ENCODE measurements around the gene MACROD2.
A peak's percentile ranks its signal among the peaks of the same experiment; 100 is the strongest.
"Not testable (repeated sequence)": the region's sequence is repeated elsewhere in the genome, so short reads cannot be mapped to it uniquely, and the experiment has no call there.

Gene MACROD2

DNA sequence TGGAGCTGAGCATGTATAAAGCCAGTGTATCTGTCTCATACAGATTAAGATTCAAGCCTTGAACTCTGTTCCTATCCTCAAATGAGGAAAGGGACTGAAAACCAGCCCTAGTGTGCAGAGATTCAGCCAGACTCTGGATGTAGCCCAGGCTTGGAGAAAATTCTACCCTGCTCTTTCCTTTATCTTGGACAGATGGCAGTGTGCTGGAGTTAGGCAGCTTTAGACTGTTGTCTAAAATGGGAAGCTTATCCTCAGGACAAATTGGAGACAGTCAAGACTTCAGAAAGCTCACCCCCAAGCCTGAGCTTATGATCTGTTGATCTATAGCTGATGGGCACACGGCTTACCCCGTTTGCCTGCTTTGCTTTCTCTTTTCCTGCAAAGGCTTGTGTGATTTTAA lies 1520.4 kb downstream of the MACROD2 start:
- no peak for FAIRE-seq

DNA sequence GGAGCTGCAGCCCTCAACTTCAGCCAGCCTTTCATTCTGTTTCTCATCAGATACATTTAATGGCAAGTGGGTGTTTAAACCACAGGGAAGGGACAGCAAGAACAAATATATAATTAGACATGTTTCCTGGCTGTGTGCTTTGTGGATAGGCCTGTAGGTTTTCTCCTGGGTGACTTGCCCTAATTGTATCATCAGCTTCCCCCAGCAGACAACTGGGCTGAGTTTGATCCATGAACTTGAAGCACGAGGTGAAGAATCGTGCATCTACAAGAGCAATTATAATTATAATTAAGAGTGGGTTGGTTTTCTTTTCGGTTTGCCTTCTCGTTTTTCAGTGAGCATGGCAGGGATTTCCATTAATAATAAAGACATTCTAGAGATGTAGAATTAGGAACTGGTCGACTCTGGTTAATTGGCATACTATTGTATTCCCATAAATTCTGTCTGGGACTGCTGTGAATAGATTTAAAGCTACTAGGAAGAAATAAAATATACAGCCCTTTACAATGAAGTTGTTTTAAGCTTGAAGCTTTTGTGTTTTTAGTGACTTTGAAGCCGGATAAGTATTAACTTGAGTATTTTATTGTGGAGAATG lies 1525.7 kb downstream of the MACROD2 start:
- FAIRE-seq = no peak

GRCh38 chr20:15523400-15523799 lies 1528.1 kb downstream of the MACROD2 start:
- FAIRE-seq = no peak

DNA sequence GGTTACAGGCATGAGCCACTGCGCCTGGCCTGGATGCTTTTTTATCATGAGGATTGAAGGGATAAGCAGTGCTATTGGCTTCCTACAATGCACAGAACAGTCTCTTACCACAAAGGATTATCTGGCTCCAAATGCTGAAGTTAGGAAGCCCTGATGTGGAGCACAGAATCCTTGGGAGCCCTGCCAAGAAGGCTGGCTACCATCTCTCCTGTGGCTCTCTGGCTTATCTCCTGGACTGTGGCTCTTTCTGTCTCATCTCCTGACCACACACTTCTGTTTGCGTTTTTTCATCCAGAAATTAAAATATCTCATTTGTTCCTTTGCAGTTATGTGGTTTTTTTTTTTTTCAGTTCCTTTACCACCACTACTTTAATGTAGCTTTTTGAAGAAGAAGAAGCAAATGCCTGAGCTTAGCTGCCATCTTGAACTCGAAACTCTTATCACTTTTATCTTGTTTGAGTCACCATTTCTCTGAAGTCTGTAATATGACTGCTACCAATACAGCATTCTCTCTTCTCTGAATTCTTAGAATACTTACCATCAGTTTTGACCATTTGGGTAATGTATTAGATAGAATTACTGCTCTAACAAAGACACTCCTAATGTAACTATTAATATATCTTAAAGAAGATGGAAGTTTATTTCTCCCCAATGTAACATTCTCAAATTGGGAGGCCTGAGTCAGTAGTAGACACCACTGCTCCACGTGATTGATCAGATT lies 1533.2 kb downstream of the MACROD2 start:
- no peak for FAIRE-seq

- FAIRE-seq = no peak
Measured at GRCh38 chr20:15535863-15536262, 1540.5 kb downstream of the MACROD2 start.

- FAIRE-seq = not testable (repeated sequence)
Measured at GRCh38 chr20:15537200-15537599, 1541.9 kb downstream of the MACROD2 start.

DNA sequence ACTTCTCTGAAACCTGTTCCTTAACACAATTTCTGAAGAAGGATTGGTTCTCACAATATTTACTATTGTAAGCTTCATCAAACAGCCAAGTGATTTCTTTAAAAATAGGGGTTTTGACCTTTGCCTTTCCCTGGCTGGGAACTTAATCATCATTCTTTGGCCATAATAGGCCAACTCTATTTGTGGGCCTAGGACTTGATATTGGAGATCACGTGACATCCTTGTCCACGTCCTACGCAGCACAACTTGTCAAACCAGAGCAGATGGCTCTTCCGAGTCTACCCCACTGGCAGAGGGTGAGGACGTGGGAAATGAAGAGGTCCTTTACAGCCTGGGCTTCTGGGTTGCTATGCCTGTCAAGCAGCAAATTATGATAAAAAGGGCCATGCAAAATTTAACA lies 1547.3 kb downstream of the MACROD2 start:
- FAIRE-seq = no peak

DNA sequence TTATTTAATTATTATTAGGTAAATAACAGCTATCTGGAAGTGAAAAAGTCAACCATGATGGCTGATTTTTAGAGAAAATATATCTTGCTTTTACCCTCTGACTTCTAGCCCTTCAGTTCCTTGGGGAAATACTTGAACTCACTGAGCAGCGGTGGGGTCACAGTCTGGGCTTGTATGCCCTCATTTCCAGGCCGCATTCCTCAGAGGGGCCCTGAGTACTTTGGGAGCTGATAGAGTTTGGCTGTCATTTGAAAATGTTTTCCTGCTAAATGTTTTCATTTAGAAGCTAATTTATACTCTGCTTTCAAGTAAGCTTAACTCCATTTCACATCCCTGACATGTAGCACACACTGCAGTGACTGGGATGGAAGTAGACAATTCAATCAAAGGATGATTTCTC lies 1549.4 kb downstream of the MACROD2 start:
- no peak for FAIRE-seq

DNA sequence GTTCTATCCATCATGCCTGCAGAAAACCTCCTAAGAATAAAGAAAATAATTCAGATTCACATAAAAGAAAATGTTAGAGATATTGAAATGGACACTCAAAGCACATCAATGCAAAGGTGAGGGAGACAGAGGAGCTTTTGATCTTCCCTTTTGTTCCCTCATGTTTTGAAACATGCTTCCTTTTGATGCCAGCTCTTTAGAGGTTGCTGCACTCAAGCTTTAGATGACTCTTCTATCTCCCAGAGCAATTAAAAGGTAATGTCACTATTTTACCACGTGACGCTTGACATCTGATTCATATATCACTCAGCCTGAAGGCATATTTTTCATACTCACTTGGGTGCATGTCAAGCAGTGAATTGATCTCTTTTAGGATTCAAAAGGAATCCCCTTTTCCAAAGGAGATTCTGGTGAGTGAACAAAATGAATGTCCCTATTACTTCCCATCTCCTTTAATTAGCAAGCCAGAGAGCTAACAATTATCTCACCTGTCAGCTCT lies 1551.3 kb downstream of the MACROD2 start:
- FAIRE-seq = no peak

- FAIRE-seq = no peak
Measured at GRCh38 chr20:15547119-15547518, 1551.8 kb downstream of the MACROD2 start.

DNA sequence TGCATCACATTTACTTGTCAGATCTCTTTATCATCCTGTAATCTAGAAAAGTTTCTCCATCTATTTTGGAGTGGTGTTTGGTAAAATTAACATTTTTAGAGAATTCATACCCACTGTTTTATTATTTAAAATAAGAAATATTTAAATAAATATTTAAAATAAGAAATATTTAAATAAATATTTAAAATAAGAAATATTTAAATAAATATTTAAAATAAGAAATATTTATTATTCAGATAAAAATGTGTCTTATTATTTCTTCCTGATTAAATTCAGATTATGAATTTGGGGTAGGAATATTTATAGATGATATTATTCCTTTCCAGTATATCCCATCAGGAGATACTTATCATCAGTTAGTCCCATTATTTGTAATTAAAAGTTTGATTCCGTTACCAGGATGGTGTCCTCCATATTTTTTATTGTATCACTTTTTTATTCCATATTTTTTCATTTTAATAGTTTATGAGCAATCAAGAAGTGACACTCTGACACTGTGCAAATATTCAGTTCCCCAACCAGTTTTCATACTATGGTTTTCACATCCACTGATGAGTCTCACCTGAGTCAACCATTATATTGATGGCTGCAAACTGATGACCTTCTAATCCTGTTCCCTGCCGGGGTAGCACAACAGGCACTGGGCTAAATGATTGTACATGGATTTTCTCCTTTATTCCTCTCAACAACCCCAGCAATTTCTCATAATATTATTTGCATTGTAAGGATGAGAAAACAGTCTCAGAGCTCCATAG lies 1555.0 kb downstream of the MACROD2 start:
- FAIRE-seq = peak; percentile 95

DNA sequence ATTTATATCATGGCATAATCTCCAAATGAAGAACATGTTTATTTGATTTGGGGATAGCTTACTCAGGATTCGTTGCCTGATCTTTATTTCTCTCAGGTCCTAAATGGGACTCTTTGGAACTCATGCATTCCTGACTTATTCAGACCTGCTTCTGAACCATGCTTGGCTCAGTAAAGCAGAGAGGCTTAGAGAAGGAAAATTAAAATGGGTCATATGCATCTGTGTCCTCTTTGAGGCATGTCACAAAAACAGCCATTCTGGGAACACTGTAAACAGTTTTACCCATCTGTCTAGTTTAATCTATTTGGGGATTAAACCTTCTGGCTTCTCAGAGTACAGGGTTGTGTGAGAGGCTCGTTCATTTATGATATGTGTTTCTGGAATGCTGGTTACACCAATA lies 1560.6 kb downstream of the MACROD2 start:
- FAIRE-seq = no peak

DNA sequence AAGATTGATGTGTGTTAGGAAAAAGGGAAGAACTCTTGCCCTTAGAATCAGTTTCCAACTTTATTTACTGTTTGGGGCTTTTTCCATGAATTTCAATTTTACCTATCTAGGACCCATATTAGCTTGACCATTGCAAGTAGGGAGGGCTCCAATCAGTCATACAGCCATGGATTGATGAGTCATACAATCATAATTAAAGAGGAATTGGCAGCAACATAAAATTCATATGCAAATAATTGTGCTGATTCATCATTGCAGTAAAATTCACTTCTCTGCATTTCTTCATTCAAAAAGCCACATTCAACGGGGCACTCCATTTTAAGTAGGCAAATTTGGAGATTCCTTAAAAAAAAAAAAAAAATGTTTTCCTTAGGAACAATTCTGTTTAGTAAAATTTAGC lies 1561.6 kb downstream of the MACROD2 start:
- no peak for FAIRE-seq

GRCh38 chr20:15561070-15561569 lies 1565.8 kb downstream of the MACROD2 start:
- no peak for FAIRE-seq

GRCh38 chr20:15561707-15562404 lies 1566.5 kb downstream of the MACROD2 start:
- no peak for FAIRE-seq

DNA sequence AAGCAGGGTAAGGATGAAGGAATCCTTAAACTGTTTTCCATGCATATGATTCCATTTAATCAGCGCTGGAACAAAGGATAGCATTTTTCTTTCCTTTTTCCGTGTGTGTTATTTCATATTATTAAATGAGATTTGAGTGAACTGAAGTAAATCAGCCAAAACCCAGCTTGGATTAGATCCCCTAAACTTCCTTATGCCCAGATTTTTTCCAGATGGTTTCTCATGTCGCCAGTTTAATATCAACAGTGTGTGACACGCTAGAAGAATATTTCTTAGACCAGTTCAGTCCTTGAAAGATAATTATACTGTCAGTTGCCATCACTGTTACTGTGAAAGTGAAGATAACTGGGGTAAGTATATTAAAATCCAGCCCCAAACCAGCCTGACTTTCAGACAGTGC lies 1568.5 kb downstream of the MACROD2 start:
- FAIRE-seq = no peak

DNA sequence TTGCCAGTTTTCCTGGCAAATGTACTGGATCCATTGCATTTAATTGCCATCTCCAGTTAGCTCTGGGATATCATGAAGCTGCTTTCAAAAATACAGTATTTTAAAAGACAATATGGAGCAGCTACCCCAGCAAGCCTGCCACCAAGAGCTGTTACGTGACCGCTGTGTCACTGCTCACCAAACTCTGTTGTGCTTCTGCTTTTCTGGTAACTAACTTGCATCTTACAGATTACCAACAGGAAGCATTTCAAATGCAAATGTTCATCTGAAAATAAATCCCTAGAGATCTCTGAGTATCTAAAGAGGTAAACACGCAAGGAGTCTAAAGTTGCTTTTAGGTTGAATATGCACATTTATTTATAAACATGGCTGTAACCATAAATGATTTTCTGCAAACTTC lies 1569.7 kb downstream of the MACROD2 start:
- FAIRE-seq = no peak

DNA sequence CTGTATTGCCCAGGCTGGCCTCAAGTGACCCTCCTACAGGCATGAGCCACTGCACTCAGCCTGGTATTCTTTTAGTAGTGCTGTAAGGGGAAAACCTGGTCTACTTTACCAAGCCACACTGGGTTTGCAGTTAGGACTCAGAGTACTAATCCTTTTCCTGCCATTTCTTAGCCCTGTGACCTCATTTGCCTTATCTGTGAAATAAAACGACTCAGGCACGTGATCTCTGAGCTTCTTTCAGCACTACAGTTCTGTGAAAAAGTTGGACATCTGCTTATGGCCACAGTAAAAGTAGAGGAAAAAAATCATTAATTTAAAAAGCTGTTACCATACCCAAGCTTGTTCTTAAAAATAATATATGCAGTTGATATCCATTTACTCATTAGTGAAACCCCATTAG lies 1570.5 kb downstream of the MACROD2 start:
- no peak for FAIRE-seq

DNA sequence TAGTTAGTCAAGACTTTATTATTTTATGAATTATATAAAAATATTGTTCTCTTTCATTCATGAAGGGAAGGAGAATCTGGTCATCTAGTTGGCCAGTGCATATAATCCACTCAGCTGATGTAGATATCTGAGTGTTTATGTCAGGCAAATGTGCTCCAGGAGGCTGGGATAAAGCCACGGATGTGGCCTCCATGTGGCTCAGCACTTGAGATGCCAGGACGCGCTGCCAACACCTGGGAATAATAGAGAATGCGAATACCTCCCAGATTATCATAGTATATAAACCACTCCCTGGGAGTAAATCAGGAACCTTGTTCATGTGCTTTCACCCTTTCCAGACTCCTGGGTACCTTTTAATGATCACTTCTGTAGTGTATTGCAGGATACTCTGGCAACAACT lies 1571.9 kb downstream of the MACROD2 start:
- no peak for FAIRE-seq

DNA sequence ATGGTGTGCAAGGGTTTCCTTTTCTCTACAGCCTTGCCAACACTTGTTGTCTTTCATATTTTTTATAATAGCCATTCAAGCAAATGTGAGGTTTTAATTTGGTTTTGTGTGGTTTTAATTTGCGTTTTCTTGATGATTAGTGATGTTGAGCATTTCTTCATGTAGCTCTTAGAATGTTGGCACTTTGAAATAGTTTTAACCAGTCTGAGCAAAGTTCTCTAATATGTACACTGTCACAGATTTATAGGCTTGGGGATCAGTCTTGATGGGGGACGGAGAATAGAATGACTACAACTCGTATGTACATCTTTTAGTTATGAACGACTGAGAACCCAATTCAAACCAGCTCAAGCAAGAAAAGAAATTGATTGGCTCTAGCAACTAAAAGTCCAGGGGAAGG lies 1574.8 kb downstream of the MACROD2 start:
- no peak for FAIRE-seq

- FAIRE-seq = no peak
Measured at GRCh38 chr20:15571056-15571455, 1575.7 kb downstream of the MACROD2 start.

DNA sequence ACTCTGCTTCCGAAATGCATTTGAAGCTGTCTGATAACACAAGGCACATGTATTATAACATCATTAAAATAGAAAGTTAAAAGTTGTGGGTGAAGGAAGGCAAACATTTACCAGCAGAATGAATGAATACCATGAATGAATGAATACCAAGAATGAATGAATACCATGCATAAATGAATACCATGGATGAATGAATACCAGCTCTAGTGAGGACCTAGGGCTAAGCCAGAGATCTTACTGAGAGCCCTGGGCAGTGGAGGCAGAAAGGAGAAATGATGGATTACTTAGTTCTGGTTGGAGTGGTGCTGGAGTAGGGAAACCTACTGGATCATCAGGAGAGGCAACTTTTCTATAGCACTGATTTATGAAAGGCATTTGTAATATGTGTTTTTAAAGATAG lies 1579.9 kb downstream of the MACROD2 start:
- no peak for FAIRE-seq

- no peak for FAIRE-seq
Measured at GRCh38 chr20:15576411-15576810, 1581.1 kb downstream of the MACROD2 start.

Data from TTC549 (cell line).